ENCODE data around the gene FAM168A. TPM values are rescaled to one million over a fixed set of nuclear protein-coding genes. Genes with fewer than 3 reads are reported as not detected.

The FAM168A gene
- total RNA-seq, 2 donors from 2014 or later = 30.9 to 40.8 TPM

DNA sequence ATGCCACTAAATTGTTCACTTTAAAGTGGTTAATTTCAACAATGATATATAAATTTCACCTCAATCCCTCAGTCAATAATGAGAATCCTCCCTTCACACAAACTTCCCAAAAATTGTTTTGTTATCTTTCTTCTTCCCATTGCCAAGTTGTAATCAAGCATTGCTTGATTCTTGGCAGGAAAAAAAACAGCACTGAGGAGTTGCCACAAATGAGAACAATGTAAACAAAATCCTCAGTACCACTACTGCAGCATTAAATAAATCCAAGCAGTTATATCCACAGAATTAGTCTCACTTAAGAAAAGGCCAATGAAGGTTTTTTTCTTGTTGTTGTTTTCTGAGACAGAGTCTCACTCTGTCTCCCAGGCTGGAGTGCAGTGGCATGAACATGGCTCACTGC is 38.2 kb downstream of the FAM168A start:
- H3K9me3 ChIP-seq = no peaks in the 10 kb centered on the region
- H3K4me1 ChIP-seq = peaks cover 0 to 22% of the 10 kb centered on the region in 2 donors
- H3K27me3 ChIP-seq = no peaks in the 10 kb centered on the region
- H3K4me3 ChIP-seq = no peak overlapping the region
- no peak for DNase-seq (ENCODE audit: low spot score)
- TF ChIP-seq, protein P1, sequence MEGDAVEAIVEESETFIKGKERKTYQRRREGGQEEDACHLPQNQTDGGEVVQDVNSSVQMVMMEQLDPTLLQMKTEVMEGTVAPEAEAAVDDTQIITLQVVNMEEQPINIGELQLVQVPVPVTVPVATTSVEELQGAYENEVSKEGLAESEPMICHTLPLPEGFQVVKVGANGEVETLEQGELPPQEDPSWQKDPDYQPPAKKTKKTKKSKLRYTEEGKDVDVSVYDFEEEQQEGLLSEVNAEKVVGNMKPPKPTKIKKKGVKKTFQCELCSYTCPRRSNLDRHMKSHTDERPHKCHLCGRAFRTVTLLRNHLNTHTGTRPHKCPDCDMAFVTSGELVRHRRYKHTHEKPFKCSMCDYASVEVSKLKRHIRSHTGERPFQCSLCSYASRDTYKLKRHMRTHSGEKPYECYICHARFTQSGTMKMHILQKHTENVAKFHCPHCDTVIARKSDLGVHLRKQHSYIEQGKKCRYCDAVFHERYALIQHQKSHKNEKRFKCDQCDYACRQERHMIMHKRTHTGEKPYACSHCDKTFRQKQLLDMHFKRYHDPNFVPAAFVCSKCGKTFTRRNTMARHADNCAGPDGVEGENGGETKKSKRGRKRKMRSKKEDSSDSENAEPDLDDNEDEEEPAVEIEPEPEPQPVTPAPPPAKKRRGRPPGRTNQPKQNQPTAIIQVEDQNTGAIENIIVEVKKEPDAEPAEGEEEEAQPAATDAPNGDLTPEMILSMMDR (IDR thresholded peaks at IDR 0.05) = no peak
- no peak overlapping the region for H3K27ac ChIP-seq
- H3K36me3 ChIP-seq = no peaks in the 10 kb centered on the region

DNA sequence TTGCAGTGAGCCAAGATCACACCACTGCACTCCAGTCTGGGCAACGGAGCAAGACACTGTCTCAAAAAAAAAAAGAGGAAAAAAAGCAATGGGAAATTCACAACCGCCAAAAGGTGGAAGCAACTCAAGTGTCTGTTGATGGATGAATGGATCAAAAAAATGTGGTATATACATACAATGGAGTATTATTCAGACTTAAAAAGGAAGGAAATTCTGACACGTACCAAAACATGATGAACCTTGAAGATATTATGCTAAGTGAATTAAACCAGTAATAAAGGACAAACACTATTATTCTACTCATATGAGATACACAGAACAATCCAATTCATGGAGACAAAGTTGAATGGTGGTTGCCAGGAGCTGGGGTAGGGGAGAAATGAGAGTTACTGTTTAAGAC is 40.9 kb downstream of the FAM168A start:
- Histone ChIP-seq H3K27ac (no peak overlapping the region), H3K9me3 (no peaks in the 10 kb centered on the region), H3K4me1 (peaks cover 0 to 29% of the 10 kb centered on the region in 2 donors), H3K36me3 (no peaks in the 10 kb centered on the region), H3K4me3 (no peak overlapping the region), H3K27me3 (no peaks in the 10 kb centered on the region)
- TF ChIP-seq, protein P1 (IDR thresholded peaks at IDR 0.05) = no peak
- DNase-seq (ENCODE audit: low spot score) = no peak

DNA sequence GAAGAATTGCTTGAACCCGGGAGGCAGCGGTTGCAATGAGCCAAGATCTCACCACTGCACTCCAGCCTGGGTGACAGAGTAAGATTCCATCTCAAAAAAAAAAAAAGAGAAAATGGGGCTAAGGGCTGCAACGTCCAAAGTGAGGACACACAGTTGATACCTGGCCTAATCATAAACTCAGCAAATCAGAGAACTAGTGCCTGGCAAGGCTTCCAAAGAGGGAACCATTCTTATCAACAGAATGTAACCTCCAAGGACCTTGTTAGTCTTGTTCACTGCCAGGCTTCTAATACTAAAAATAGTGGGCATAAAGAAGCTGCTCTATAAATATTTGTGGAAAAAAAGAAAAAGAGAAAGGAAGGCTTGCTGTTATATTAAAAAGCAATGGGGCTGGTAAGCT is 42.3 kb downstream of the FAM168A start:
- TF ChIP-seq, protein P1 (IDR thresholded peaks at IDR 0.05) = no peak
- Histone ChIP-seq H3K4me3 (no peak overlapping the region), H3K36me3 (no peaks in the 10 kb centered on the region), H3K4me1 (peaks cover 0 to 42% of the 10 kb centered on the region in 2 donors), H3K27me3 (no peaks in the 10 kb centered on the region), H3K9me3 (no peaks in the 10 kb centered on the region), H3K27ac (peak overlapping the region in 1 of 2 donors; percentile 26)
- no peak for DNase-seq (ENCODE audit: low spot score)

DNA sequence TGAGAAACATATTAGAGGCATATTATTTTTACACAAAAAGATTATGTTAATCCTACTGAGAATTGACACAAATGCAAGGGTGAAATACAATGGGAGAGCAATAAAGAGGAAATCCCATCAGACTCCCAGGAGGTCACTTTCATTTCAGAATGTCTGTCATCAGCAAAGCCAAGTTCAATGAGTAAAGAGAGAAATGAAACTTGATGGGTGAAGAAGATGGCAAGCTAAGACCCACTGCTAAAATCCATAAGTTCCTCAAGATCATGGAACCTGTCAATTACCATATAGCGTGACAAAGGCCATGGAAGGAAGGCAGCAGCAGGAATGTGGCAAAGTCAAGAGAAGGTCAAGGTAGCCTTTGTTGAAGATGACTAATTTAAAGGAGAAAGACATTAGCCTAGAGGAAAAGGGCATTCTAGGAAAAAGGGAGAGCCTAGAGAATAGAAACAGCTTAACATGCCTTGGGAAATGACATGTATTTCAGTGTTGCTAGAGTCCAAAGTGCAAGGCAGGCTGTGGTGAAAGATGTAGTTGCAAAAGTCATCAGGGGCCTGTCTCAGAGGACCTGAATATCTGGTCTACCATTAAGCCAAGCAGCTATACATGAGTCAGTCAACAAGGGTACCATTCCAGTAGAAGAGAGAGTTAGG is 43.1 kb downstream of the FAM168A start:
- DNase-seq (ENCODE audit: low spot score) = no peak
- peaks cover 0 to 40% of the 10 kb centered on the region in 2 donors for H3K4me1 ChIP-seq
- H3K27me3 ChIP-seq = no peaks in the 10 kb centered on the region
- TF ChIP-seq, protein P1 (IDR thresholded peaks at IDR 0.05) = no peak
- no peak overlapping the region for H3K27ac ChIP-seq
- no peak overlapping the region for H3K4me3 ChIP-seq
- no peaks in the 10 kb centered on the region for H3K36me3 ChIP-seq
- H3K9me3 ChIP-seq = no peaks in the 10 kb centered on the region

DNA sequence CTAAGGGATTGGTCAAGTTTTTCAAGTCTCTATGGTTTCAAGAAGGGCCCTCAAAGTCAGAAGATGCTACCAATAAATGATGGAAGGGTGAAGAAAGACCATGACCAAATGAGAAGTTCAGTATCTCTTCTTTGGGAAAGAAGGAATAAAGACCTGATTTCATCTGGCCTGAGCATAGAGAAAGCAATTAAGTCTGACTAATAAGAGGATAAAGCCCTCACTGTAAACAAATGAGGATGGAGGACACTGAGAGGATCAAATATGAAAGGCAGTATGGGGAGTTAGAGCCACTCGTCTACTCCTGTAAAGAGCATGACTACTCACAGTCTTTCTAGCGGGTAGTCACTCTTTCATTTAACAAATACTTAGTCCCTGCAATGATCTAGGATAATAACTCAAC is 44.6 kb downstream of the FAM168A start:
- DNase-seq (ENCODE audit: low spot score) = no peak
- peaks cover 0 to 34% of the 10 kb centered on the region in 2 donors for H3K4me1 ChIP-seq

More for the DNA sequence above, 44.6 kb downstream of the FAM168A start:
- TF ChIP-seq, protein P1 (IDR thresholded peaks at IDR 0.05) = no peak
- H3K4me3 ChIP-seq = no peak overlapping the region
- H3K27ac ChIP-seq = no peak overlapping the region
- no peaks in the 10 kb centered on the region for H3K27me3 ChIP-seq
- H3K9me3 ChIP-seq = no peaks in the 10 kb centered on the region
- H3K36me3 ChIP-seq = no peaks in the 10 kb centered on the region
